Loucy (cell line): ENCODE data around the gene DUSP22.
A peak's percentile ranks its signal among the peaks of the same experiment; 100 is the strongest.

Experiments used
- H2AFZ ChIP-seq: fragments of 200-600 bp; sonication (generic); 2 replicates; pipeline ENCODE4 v1.6.0; 2016; ENCODE audit warnings: antibody characterized with exemption, mild to moderate bottlenecking, low read length, moderate library complexity
- H3F3A ChIP-seq: fragments of 200-600 bp; 2 replicates; pipeline ENCODE4 v1.6.0; 2016; ENCODE audit warnings: antibody characterized with exemption, low read depth, mild to moderate bottlenecking
- H3K27me3 ChIP-seq: fragments of 200-600 bp; sonication (generic); 2 replicates; pipeline ENCODE4 v1.6.1; 2014; ENCODE audit warnings: low read length, mild to moderate bottlenecking; ENCODE audit not compliant: insufficient read depth, poor library complexity, severe bottlenecking
- H3K36me3 ChIP-seq: fragments of 200-600 bp; sonication (generic); 2 replicates; pipeline ENCODE4 v1.6.1; 2016; ENCODE audit warnings: low read length; ENCODE audit not compliant: insufficient read depth
- H3K4me1 ChIP-seq: fragments of 200-600 bp; sonication (generic); 2 replicates; pipeline ENCODE4 v1.5.1; 2014; ENCODE audit warnings: low read length, mild to moderate bottlenecking; ENCODE audit not compliant: insufficient read depth, poor library complexity, severe bottlenecking
- H3K4me2 ChIP-seq: fragments of 200-600 bp; sonication (generic); 2 replicates; pipeline ENCODE4 v1.6.0; 2014; ENCODE audit warnings: antibody characterized with exemption, low read length, low read depth, mild to moderate bottlenecking; ENCODE audit not compliant: poor library complexity, severe bottlenecking
- H3K4me3 ChIP-seq: fragments of 200-600 bp; sonication (generic); 2 replicates; pipeline ENCODE4 v1.5.1; 2014; ENCODE audit warnings: low read length, mild to moderate bottlenecking, mixed read lengths; ENCODE audit not compliant: poor library complexity, severe bottlenecking
- H3K79me2 ChIP-seq: fragments of 200-600 bp; sonication (generic); 2 replicates; pipeline ENCODE4 v1.6.1; 2014; ENCODE audit warnings: low read length; ENCODE audit not compliant: insufficient read depth
- H3K9ac ChIP-seq: fragments of 200-600 bp; sonication (generic); 2 replicates; pipeline ENCODE4 v1.6.0; 2014; ENCODE audit warnings: mild to moderate bottlenecking, low read depth, low read length, moderate library complexity; ENCODE audit not compliant: poor library complexity, severe bottlenecking
- H3K9me2 ChIP-seq: fragments of 200-600 bp; sonication (generic); replicated peaks from 2 replicates; pipeline ENCODE4 v1.6.1; 2016; ENCODE audit warnings: low read depth, low read length, mixed read lengths
- H3K9me3 ChIP-seq: fragments of 200-600 bp; sonication (generic); 2 replicates; pipeline ENCODE4 v1.6.1; 2014; ENCODE audit warnings: mild to moderate bottlenecking, antibody characterized with exemption, low read length, low read depth; ENCODE audit not compliant: insufficient read depth
- H4K20me1 ChIP-seq: fragments of 200-600 bp; sonication (generic); 2 replicates; pipeline ENCODE4 v1.6.0; 2014; ENCODE audit warnings: antibody characterized with exemption, low read length, mild to moderate bottlenecking; ENCODE audit not compliant: insufficient read depth, poor library complexity, severe bottlenecking
- CTCF ChIP-seq: fragments of 200-600 bp; sonication (generic); conservative IDR thresholded peaks from 2 replicates; pipeline ENCODE4 v1.5.1; 2014; ENCODE audit warnings: mild to moderate bottlenecking, antibody characterized with exemption, low read length
- EZH2phosphoT487 ChIP-seq: fragments of 200-600 bp; IDR thresholded peaks from 2 replicates; pipeline ENCODE4 v1.6.1; 2018; ENCODE audit warnings: antibody characterized with exemption, mild to moderate bottlenecking, moderate library complexity, borderline replicate concordance

Gene DUSP22

GRCh38 chr6:351867-352289 lies 59.6 kb downstream of the DUSP22 start:
- H3K9ac ChIP-seq = no peak overlapping the region
- H3K27me3 ChIP-seq = no peaks in the 10 kb centered on the region
- peaks cover 26% of the 10 kb centered on the region for H3K4me1 ChIP-seq
- peaks cover 13% of the 10 kb centered on the region; the same call in 1 of the 2 replicates for H3K36me3 ChIP-seq
- TF ChIP-seq CTCF (no peak), EZH2phosphoT487 (no peak)
- H2AFZ ChIP-seq = no peak overlapping the region
- no peaks in the 10 kb centered on the region for H3K9me2 ChIP-seq
- H3K4me3 ChIP-seq = no peak overlapping the region
- H3K4me2 ChIP-seq = no peak overlapping the region
- H3K9me3 ChIP-seq = no peaks in the 10 kb centered on the region
- H4K20me1 ChIP-seq = no peaks in the 10 kb centered on the region
- no peaks in the 10 kb centered on the region for H3F3A ChIP-seq
- H3K79me2 ChIP-seq = no peaks in the 10 kb centered on the region

GRCh38 chr6:352474-352873 lies 60.2 kb downstream of the DUSP22 start:
- TF ChIP-seq CTCF (no peak), EZH2phosphoT487 (no peak)
- no peaks in the 10 kb centered on the region for H3K9me3 ChIP-seq
- no peak overlapping the region for H2AFZ ChIP-seq
- no peaks in the 10 kb centered on the region for H3K79me2 ChIP-seq
- H3F3A ChIP-seq = no peaks in the 10 kb centered on the region
- no peak overlapping the region for H3K4me3 ChIP-seq
- no peaks in the 10 kb centered on the region for H3K9me2 ChIP-seq
- H3K4me1 ChIP-seq = peaks cover 28% of the 10 kb centered on the region
- H3K4me2 ChIP-seq = peak overlapping the region; percentile 58
- no peaks in the 10 kb centered on the region for H4K20me1 ChIP-seq
- peaks cover 13% of the 10 kb centered on the region; the same call in 1 of the 2 replicates for H3K36me3 ChIP-seq
- no peaks in the 10 kb centered on the region for H3K27me3 ChIP-seq
- peak overlapping the region; percentile 7 for H3K9ac ChIP-seq

GRCh38 chr6:352896-353470 lies 60.7 kb downstream of the DUSP22 start:
- peak overlapping the region; percentile 58 for H3K4me2 ChIP-seq

More at GRCh38 chr6:352896-353470, 60.7 kb downstream of the DUSP22 start:
- Histone ChIP-seq H3K9ac (peak overlapping the region; percentile 7), H3K4me3 (no peak overlapping the region), H3F3A (no peaks in the 10 kb centered on the region), H3K27me3 (no peaks in the 10 kb centered on the region), H3K79me2 (no peaks in the 10 kb centered on the region), H3K4me1 (peaks cover 28% of the 10 kb centered on the region), H4K20me1 (no peaks in the 10 kb centered on the region), H2AFZ (no peak overlapping the region), H3K9me3 (no peaks in the 10 kb centered on the region), H3K9me2 (no peaks in the 10 kb centered on the region), H3K36me3 (peaks cover 11% of the 10 kb centered on the region; the same call in 1 of the 2 replicates)
- TF ChIP-seq EZH2phosphoT487 (no peak), CTCF (no peak)
